Ishikawa (cell line): ENCODE measurements around the gene LLGL2.

Source experiments
- CEBPB ChIP-seq: IDR thresholded peaks from 2 replicates; pipeline ENCODE4 v1.6.1; 2012
- CREB1 ChIP-seq: IDR thresholded peaks from 2 replicates; pipeline ENCODE4 v1.6.1; 2012; ENCODE audit warnings: low read depth
- EGR1 ChIP-seq: IDR thresholded peaks from 2 replicates; pipeline ENCODE4 v1.6.1; 2012
- EP300 ChIP-seq: IDR thresholded peaks from 2 replicates; pipeline ENCODE4 v1.6.1; 2012; ENCODE audit warnings: borderline replicate concordance
- FOXM1 ChIP-seq: IDR thresholded peaks from 2 replicates; pipeline ENCODE4 v1.6.1; 2012; ENCODE audit warnings: low read depth, borderline replicate concordance
- NFIC ChIP-seq: IDR thresholded peaks from 2 replicates; pipeline ENCODE4 v1.6.1; 2012
- RAD21 ChIP-seq: IDR thresholded peaks from 2 replicates; pipeline ENCODE4 v1.6.1; 2012; ENCODE audit warnings: low read depth
- TAF1 ChIP-seq: IDR thresholded peaks from 2 replicates; pipeline ENCODE4 v1.6.1; 2012; ENCODE audit warnings: low read depth, mild to moderate bottlenecking
- TCF12 ChIP-seq: IDR thresholded peaks from 2 replicates; pipeline ENCODE4 v1.6.1; 2012; ENCODE audit warnings: low read depth
- TEAD4 ChIP-seq: IDR thresholded peaks from 2 replicates; pipeline ENCODE4 v1.6.1; 2012
- USF1 ChIP-seq: IDR thresholded peaks from 2 replicates; pipeline ENCODE4 v1.6.1; 2012
- YY1 ChIP-seq: IDR thresholded peaks from 2 replicates; pipeline ENCODE4 v1.6.1; 2012; ENCODE audit warnings: low read depth
- ZBTB7A ChIP-seq: IDR thresholded peaks from 2 replicates; pipeline ENCODE4 v1.6.1; 2012; ENCODE audit warnings: low read depth
- TF ChIP-seq, protein P1 (sequence below): IDR thresholded peaks from 2 replicates; pipeline ENCODE4 v1.6.1; 2012
- TF ChIP-seq, protein P2 (sequence below): IDR thresholded peaks from 2 replicates; pipeline ENCODE4 v1.6.1; 2012; ENCODE audit warnings: low read depth, mild to moderate bottlenecking

LLGL2 gene

DNA sequence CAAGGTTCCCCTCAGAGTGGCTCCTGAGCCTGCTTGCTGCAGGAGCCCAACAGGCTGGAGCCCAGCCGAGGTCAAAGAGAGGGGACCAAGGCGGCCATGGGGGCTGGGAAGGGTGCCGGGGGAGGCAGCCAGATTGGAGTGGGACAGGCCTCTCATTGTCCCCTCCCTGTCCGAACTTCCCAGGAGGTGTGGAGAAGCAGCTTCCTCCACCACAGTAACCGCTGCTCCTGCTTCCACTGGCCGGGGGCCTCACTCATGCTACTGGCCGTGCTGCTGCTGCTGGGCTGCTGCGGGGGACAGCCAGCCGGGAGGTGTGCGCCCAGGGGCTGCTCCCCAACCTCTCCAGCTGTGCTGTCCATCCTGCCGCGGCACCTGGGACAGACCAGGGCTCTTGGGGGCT, 39.8 kb upstream of the LLGL2 start:
- TF ChIP-seq, protein P1, sequence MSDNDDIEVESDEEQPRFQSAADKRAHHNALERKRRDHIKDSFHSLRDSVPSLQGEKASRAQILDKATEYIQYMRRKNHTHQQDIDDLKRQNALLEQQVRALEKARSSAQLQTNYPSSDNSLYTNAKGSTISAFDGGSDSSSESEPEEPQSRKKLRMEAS, result no peak
- TF ChIP-seq FOXM1 (no peak), USF1 (no peak), EP300 (no peak), CEBPB (no peak)
- TF ChIP-seq, protein P2, sequence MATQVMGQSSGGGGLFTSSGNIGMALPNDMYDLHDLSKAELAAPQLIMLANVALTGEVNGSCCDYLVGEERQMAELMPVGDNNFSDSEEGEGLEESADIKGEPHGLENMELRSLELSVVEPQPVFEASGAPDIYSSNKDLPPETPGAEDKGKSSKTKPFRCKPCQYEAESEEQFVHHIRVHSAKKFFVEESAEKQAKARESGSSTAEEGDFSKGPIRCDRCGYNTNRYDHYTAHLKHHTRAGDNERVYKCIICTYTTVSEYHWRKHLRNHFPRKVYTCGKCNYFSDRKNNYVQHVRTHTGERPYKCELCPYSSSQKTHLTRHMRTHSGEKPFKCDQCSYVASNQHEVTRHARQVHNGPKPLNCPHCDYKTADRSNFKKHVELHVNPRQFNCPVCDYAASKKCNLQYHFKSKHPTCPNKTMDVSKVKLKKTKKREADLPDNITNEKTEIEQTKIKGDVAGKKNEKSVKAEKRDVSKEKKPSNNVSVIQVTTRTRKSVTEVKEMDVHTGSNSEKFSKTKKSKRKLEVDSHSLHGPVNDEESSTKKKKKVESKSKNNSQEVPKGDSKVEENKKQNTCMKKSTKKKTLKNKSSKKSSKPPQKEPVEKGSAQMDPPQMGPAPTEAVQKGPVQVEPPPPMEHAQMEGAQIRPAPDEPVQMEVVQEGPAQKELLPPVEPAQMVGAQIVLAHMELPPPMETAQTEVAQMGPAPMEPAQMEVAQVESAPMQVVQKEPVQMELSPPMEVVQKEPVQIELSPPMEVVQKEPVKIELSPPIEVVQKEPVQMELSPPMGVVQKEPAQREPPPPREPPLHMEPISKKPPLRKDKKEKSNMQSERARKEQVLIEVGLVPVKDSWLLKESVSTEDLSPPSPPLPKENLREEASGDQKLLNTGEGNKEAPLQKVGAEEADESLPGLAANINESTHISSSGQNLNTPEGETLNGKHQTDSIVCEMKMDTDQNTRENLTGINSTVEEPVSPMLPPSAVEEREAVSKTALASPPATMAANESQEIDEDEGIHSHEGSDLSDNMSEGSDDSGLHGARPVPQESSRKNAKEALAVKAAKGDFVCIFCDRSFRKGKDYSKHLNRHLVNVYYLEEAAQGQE, result no peak

GRCh38 chr17:75486151-75486550, 39.3 kb upstream of the LLGL2 start:
- TF ChIP-seq YY1 (no peak), TEAD4 (no peak), ZBTB7A (no peak), RAD21 (no peak), EGR1 (no peak), FOXM1 (no peak)

DNA sequence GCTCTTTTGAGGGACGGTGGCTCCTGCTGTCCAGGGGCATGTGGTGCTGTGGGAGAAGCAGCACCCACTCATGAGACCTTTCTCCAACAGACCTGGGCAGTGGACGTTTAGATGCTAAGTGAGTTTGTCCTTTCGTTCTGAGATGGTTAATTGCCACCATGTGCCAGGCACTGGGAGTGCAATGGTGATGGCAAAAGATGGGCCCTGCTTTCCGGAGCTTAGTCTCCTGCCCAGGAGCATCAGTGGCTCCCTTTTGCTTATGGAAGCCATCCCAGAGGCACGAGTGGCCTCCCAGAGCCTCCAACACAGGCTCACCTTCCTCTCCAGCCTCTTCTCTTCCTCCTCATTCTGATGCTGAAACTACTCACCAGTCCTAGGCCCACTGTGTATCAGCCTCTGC, 38.5 kb upstream of the LLGL2 start:
- no peak for TF ChIP-seq CREB1
- no peak for TF ChIP-seq FOXM1
- no peak for TF ChIP-seq RAD21
- TF ChIP-seq NFIC, result no peak
- no peak for TF ChIP-seq YY1

- TF ChIP-seq EGR1 (no peak), CREB1 (no peak), EP300 (no peak), FOXM1 (no peak), NFIC (no peak), CEBPB (no peak)
- TF ChIP-seq, protein P1, result no peak
- TF ChIP-seq, protein P2, result no peak
Observed at GRCh38 chr17:75487351-75488070, 38.0 kb upstream of the LLGL2 start.

GRCh38 chr17:75488693-75489510, 36.6 kb upstream of the LLGL2 start:
- TF ChIP-seq YY1 (no peak), TEAD4 (no peak), USF1 (no peak), CEBPB (no peak), EGR1 (no peak)

- no peak for TF ChIP-seq CREB1
Observed at GRCh38 chr17:75489511-75489955, 36.0 kb upstream of the LLGL2 start.

DNA sequence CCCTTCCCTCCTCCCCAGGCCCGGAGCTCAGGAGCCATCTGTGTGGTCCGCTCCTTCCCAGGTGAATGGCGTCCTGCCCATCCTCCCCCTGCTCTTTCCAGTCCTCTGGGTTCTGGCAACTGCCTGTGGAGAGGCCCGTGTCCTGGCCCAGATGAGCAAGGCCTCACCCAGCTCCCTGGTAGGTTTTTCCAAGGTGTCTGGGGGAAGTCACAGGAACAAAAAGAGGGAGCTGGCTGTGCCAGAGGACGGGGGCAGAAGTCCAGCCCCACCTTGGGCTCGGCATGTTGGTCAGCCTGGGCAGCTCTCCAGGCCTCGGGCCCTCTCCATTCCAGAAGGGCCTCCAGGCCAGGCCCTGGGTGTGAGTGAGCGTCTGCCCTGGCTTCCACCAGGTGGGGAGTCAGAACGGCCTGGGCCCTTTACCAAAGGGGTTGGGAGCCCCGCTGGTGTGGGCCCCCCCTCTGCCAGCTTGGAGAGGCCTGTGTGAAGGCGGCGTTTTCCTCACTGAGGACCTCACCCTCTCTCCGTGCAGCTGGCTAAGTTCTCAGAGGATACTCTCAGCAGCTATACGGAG, 35.2 kb upstream of the LLGL2 start:
- no peak for TF ChIP-seq YY1
- no peak for TF ChIP-seq NFIC
- no peak for TF ChIP-seq EGR1
- no peak for TF ChIP-seq TAF1
- no peak for TF ChIP-seq CEBPB
- TF ChIP-seq RAD21, result no peak
- no peak for TF ChIP-seq CREB1
- TF ChIP-seq TEAD4, result no peak
- no peak for TF ChIP-seq TCF12
- TF ChIP-seq, protein P1, result no peak
- TF ChIP-seq, protein P2, result no peak
- no peak for TF ChIP-seq ZBTB7A
- no peak for TF ChIP-seq USF1
- TF ChIP-seq FOXM1, result no peak
- TF ChIP-seq EP300, result no peak
